HL-60/S4 (cell line): ENCODE measurements around the gene FKBP9.

Experiments
- in situ Hi-C: fragments of 300-500 bp; cut with MboI; formaldehyde crosslinking; loops from 2 replicates; pipeline ENCODE4 v1.14.3; 2022; ENCODE audit warnings: low sequenced_read_pairs

Gene FKBP9

DNA sequence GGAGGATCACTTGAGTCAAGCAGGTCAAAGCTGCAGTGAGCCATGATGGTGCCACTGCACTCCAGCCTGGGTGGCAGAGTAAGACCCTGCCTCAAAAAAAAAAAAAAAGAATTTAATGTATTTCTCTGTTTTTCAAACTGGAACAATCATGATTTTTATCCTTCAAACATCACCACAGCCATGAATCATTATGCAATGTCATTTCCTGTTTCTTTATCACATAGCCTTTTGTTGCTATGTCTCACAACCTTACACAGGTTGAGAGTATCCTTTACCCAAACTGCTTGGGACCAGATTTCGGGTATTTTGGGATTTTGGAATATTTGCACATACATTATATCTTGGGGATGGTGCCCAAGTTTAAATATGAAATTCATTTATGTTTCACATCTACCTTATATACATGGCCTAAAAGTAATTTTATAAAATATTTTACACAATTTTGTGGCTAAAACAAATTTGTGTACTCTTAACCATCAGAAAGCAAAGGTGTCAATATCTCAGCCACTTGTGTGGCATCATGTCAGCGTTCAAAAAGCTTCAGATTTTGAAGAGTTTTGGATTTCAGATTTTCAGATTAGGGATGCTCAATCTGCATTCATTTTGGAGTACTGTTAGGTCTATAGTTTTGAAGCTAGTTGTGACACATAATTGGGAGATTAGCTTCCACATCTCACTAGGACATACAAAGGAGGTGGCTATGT, 97.2 kb downstream of the FKBP9 start:
- in situ Hi-C loops, result no loop called here

DNA sequence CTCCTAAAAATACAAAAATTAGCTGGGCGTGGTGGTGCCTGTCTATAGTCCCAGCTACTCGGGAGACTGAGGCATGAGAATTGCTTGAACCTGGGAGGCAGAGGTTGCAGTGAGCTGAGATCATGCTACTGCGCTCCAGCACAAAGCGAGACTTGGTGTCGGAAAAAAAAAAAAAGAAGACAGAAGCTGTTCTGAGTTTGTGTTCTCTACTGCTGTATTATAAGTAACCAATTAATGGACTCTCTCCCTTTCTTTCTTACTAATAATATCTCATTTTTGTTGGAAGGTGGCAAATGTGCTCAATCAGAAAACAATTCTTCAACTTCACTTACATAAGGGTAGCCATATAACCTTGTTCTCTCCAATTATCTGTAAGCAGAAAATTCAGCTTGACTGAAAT, 97.9 kb downstream of the FKBP9 start:
- in situ Hi-C loops, result no loop called here
